ENCODE data around the gene WLS. TPM values are rescaled to one million over a fixed set of nuclear protein-coding genes. Genes with fewer than 3 reads are reported as not detected.

The WLS gene
- polyA plus RNA-seq, 1 experiment, result 28.4 TPM

DNA sequence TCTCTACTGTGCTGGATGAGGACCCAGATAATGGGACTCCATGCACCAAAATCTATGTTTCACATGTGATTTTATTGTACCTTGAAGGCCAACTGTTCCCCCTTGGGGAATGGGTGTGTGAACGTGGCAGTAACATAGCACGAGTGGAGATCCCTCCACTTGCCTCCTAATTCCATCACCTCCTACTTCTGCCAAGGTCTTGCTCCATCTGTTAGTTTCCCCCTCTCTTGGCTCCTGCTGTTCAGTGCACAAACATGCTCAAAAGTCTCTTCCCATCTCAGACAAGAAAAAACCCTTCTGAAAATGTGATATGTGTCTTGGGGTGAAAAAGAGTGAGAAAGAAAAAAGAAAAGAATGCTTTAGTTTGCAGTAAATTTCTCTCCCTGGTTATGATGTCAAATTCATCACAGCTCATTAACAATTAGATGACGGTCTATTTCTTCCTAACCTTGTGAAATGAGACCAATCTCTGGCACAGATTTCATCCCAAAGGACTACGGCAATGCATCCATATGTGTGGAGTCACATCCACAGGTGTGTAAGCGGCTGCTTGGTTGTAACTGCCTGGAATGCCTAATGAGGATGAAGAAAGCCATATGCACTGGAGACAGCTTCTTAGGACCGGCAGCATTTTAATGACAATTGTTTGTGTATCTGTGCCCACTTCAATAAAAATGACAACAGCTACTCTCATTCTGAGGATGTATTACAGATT lies 102.6 kb downstream of the WLS start:
- Histone ChIP-seq H3K36me3 (ENCODE audit: control insufficient read depth, insufficient read depth, low read length) (peaks cover 2% of the 10 kb centered on the region), H3K4me3 (ENCODE audit: low read depth, low read length) (no peak overlapping the region), H3K27me3 (ENCODE audit: control insufficient read depth, insufficient read depth, low read length) (no peaks in the 10 kb centered on the region)
- DNase-seq (ENCODE audit: low read depth), result no peak
- ChIA-PET CTCF (interaction anchor here (1.2 to 2.3 kb wide), 4 partner anchors 9 to 213 kb away, joined by 3 to 11 read pairs (median 6); no protein-coding TSS in a partner anchor), POLR2A (no interaction called here)
- TF ChIP-seq, protein P1, sequence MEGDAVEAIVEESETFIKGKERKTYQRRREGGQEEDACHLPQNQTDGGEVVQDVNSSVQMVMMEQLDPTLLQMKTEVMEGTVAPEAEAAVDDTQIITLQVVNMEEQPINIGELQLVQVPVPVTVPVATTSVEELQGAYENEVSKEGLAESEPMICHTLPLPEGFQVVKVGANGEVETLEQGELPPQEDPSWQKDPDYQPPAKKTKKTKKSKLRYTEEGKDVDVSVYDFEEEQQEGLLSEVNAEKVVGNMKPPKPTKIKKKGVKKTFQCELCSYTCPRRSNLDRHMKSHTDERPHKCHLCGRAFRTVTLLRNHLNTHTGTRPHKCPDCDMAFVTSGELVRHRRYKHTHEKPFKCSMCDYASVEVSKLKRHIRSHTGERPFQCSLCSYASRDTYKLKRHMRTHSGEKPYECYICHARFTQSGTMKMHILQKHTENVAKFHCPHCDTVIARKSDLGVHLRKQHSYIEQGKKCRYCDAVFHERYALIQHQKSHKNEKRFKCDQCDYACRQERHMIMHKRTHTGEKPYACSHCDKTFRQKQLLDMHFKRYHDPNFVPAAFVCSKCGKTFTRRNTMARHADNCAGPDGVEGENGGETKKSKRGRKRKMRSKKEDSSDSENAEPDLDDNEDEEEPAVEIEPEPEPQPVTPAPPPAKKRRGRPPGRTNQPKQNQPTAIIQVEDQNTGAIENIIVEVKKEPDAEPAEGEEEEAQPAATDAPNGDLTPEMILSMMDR (IDR thresholded peaks at IDR 0.05; ENCODE audit: insufficient read depth, low read depth, low read length), result no peak

- H3K27me3 ChIP-seq (ENCODE audit: control insufficient read depth, insufficient read depth, low read length), result no peaks in the 10 kb centered on the region
- ChIA-PET POLR2A (no interaction called here), CTCF (interaction anchor here (2.2 to 2.3 kb wide), 2 partner anchors 8 to 214 kb away, joined by 8 to 11 read pairs; no protein-coding TSS in a partner anchor)
- TF ChIP-seq, protein P1 (IDR thresholded peaks at IDR 0.05; ENCODE audit: insufficient read depth, low read depth, low read length), result no peak
- H3K4me3 ChIP-seq (ENCODE audit: low read depth, low read length), result no peak overlapping the region
- no peak for DNase-seq (ENCODE audit: low read depth)
- H3K36me3 ChIP-seq (ENCODE audit: control insufficient read depth, insufficient read depth, low read length), result peaks cover 2% of the 10 kb centered on the region
Observed at GRCh38 chr1:68128820-68129219, 103.5 kb downstream of the WLS start.

DNA sequence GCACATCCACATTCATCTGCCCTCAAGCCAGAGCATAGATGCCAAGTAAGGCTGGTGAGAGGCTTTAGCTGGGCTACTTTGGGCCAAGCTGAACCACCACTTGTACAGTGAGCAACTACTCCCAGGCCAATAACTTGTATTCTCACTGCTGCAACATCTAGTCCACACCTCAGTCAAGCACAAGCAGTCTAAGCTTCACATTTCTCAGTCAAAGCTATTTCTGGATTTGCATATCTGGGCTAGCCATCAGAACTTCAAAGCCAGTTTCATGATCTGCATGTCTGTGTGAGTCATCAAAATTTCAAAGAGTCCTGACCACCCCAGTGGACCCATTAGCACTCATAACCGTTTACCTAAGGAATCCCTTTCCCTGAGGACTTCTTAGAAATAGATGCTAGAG lies 104.2 kb downstream of the WLS start:
- no peaks in the 10 kb centered on the region for H3K27me3 ChIP-seq (ENCODE audit: control insufficient read depth, insufficient read depth, low read length)
- CTCF ChIA-PET, result interaction anchor here (0.7 to 0.8 kb wide), 2 partner anchors 215 to 219 kb away, joined by 3 to 5 read pairs; no protein-coding TSS in a partner anchor
- POLR2A ChIA-PET, result no interaction called here

DNA sequence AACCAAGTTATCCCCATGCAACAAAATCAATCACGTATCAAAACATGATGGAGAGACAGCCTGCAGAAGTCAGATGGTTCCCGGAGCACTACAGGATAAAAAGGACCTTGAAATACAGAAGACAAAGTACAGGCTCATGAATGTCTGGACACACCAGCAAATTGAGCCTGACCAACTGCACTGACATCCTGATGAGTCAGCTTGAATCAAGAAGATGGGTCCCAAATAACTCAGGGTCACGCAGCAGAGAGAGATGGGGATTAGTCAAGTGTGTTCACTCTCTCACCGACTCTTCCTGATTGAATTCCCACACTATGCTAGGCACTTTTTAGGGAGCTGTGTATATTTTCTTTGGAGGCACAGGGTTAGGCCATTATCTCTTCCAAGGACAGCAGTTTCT lies 110.8 kb downstream of the WLS start:
- Histone ChIP-seq H3K36me3 (ENCODE audit: control insufficient read depth, insufficient read depth, low read length) (peaks cover 1% of the 10 kb centered on the region; the same call in 1 of the 2 replicates), H3K4me3 (ENCODE audit: low read depth, low read length) (no peak overlapping the region), H3K27me3 (ENCODE audit: control insufficient read depth, insufficient read depth, low read length) (no peaks in the 10 kb centered on the region)
- TF ChIP-seq, protein P1 (IDR thresholded peaks at IDR 0.05; ENCODE audit: insufficient read depth, low read depth, low read length), result no peak
- CTCF ChIA-PET, result interaction anchor here (1.0 to 13.7 kb wide), 9 partner anchors 90 to 358 kb away, joined by 3 to 499 read pairs (median 6); partner anchors contain the start of gene WLS
- no peak for DNase-seq (ENCODE audit: low read depth)
- POLR2A ChIA-PET, result no interaction called here

More for the DNA sequence above, 104.2 kb downstream of the WLS start:
- Histone ChIP-seq H3K36me3 (ENCODE audit: control insufficient read depth, insufficient read depth, low read length) (peaks cover 2% of the 10 kb centered on the region), H3K4me3 (ENCODE audit: low read depth, low read length) (no peak overlapping the region)
- no peak for DNase-seq (ENCODE audit: low read depth)
- TF ChIP-seq, protein P1 (IDR thresholded peaks at IDR 0.05; ENCODE audit: insufficient read depth, low read depth, low read length), result no peak

- ChIA-PET CTCF (interaction anchor here (0.6 to 13.7 kb wide), 34 partner anchors 10 to 363 kb away, joined by 3 to 499 read pairs (median 4); partner anchors contain the start of gene WLS), POLR2A (no interaction called here)
- peak; percentile 26 for DNase-seq (ENCODE audit: low read depth)
- TF ChIP-seq, protein P1 (IDR thresholded peaks at IDR 0.05; ENCODE audit: insufficient read depth, low read depth, low read length), result peak; percentile 75
- H3K4me3 ChIP-seq (ENCODE audit: low read depth, low read length), result no peak overlapping the region
- H3K27me3 ChIP-seq (ENCODE audit: control insufficient read depth, insufficient read depth, low read length), result no peaks in the 10 kb centered on the region
- no peaks in the 10 kb centered on the region for H3K36me3 ChIP-seq (ENCODE audit: control insufficient read depth, insufficient read depth, low read length)
Observed at GRCh38 chr1:68120136-68120791, 112.1 kb downstream of the WLS start.

Data from BJ (cell line).